ENCODE measurements around the gene SDHAF3. TPM values are rescaled to one million over a fixed set of nuclear protein-coding genes. Genes with fewer than 3 reads are reported as not detected.
"Not testable (repeated sequence)": the region's sequence is repeated elsewhere in the genome, so short reads cannot be mapped to it uniquely, and the experiment has no call there.

SDHAF3 gene
- total RNA-seq, 4 donors from 2014 or later = 9.6 to 16.7 (median 14.4) TPM

DNA sequence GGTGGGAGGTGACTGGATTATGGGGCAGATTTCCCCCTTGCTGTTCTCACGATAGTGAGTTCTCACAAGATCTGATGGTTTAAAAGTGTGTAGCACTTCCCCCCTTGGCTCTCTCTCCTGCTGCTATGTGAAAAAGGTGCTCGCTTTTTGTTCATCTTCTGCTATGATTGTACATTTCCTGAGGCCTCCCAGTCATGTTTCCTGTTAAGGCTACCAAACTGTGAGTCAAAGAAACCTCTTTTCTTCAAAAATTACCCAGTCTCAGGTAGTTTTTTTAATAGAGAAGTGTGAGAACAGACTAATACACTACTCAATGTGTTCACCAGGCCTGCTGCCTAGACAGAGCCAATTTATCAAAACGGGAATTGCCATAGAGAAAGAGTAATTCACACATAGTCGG lies 49.7 kb downstream of the SDHAF3 start:
- no peak overlapping the region for H3K27ac ChIP-seq
- no peak overlapping the region for H3K4me3 ChIP-seq
- DNase-seq (ENCODE audit: low spot score in 2 of 2) = no peak
- 88 to 95% methylated on average over 4 of the region's 4 CpGs for WGBS, 2 donors
- H3K36me3 ChIP-seq = no peaks in the 10 kb centered on the region
- H3K27me3 ChIP-seq = no peaks in the 10 kb centered on the region
- H3K9me3 ChIP-seq = no peaks in the 10 kb centered on the region
- TF ChIP-seq, protein P1, sequence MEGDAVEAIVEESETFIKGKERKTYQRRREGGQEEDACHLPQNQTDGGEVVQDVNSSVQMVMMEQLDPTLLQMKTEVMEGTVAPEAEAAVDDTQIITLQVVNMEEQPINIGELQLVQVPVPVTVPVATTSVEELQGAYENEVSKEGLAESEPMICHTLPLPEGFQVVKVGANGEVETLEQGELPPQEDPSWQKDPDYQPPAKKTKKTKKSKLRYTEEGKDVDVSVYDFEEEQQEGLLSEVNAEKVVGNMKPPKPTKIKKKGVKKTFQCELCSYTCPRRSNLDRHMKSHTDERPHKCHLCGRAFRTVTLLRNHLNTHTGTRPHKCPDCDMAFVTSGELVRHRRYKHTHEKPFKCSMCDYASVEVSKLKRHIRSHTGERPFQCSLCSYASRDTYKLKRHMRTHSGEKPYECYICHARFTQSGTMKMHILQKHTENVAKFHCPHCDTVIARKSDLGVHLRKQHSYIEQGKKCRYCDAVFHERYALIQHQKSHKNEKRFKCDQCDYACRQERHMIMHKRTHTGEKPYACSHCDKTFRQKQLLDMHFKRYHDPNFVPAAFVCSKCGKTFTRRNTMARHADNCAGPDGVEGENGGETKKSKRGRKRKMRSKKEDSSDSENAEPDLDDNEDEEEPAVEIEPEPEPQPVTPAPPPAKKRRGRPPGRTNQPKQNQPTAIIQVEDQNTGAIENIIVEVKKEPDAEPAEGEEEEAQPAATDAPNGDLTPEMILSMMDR (IDR thresholded peaks at IDR 0.05) = no peak
- TF ChIP-seq POLR2A (IDR thresholded peaks at IDR 0.05) (no peak), EP300 (IDR thresholded peaks at IDR 0.05) (no peak)
- no peaks in the 10 kb centered on the region for H3K4me1 ChIP-seq

DNA sequence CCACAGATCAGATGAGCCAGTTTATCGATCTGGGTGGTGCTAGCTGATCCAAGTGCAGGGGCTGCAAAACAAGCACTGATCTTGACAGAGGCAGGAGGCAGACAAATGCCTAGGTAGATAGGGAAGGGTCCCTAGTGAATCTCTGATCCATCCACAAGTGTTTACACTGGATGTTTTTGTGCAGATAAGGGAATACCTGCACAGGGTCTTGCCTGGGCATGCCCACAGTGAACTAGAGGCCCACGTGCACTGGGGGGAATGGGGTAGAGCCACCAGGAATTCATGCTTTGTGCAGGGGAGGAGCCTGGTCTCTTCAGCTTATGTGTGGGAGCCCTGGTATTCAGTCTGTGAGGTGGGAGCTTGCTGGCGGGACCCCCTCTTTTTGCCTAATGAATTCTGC lies 50.3 kb downstream of the SDHAF3 start:
- Histone ChIP-seq H3K4me1 (no peaks in the 10 kb centered on the region), H3K9me3 (no peaks in the 10 kb centered on the region), H3K27ac (no peak overlapping the region), H3K4me3 (no peak overlapping the region), H3K36me3 (no peaks in the 10 kb centered on the region), H3K27me3 (no peaks in the 10 kb centered on the region)
- WGBS, 2 donors = 62 to 65% methylated on average over 3 of the region's 3 CpGs
- no peak for TF ChIP-seq EP300 (IDR thresholded peaks at IDR 0.05)
- TF ChIP-seq, protein P1 (IDR thresholded peaks at IDR 0.05) = no peak
- TF ChIP-seq POLR2A (IDR thresholded peaks at IDR 0.05) = no peak
- no peak for DNase-seq (ENCODE audit: low spot score in 2 of 2)

DNA sequence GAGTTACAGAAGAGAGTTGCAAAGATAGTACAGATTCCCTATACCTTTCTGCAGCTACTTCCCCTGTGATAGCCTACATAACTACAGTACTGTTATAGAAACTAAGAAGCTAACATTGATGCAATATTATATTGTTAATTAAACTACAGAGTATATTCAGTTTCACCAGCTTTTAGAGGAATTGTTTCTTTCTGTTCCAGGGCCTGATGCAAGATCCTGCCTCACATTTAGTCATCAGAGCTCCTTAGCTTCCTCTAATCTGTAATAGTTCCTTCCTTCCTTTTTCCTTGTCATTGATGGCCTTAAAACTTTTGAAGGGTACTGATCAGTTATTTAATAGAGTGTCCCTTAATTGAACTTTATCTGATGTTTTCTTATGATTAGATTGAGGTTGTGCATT lies 56.8 kb downstream of the SDHAF3 start:
- no peak overlapping the region for H3K4me3 ChIP-seq
- TF ChIP-seq, protein P1 (IDR thresholded peaks at IDR 0.05) = no peak
- no peak for TF ChIP-seq POLR2A (IDR thresholded peaks at IDR 0.05)
- no peak for TF ChIP-seq EP300 (IDR thresholded peaks at IDR 0.05)
- peaks cover 0 to 2% (median 0%) of the 10 kb centered on the region in 4 donors for H3K4me1 ChIP-seq
- H3K36me3 ChIP-seq = no peaks in the 10 kb centered on the region
- H3K27me3 ChIP-seq = no peaks in the 10 kb centered on the region
- DNase-seq (ENCODE audit: low spot score in 2 of 2) = no peak
- H3K27ac ChIP-seq = no peak overlapping the region
- no peaks in the 10 kb centered on the region for H3K9me3 ChIP-seq

DNA sequence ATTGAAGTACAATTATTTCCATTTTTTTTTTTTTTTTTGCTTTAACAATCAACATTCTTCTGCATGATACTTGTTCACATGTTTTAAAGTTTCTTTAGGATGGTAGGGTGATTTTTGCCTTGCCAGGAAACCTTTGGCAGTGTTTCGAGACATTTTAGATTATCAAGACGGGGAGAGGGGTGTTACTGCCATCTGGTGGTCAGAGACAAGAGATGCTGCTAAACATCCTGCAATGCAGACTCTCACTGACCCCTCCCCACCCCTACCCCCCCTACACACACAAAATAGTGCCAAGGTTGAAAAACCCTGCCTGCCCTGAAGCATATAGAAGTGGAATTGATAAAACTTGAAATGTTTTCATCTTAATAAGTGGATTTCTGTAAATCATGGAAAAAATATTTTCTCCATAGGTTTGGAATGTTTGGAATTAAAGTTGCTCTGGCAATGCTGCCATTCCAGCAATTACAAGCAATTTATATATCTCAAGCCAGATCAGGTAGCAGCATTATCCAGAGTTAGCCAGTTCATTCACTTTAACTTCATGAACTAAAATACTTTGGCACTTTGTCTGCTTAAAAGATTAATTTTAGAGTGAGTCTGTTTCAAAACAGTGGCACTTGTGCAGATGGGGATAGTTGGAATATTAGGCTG lies 62.1 kb downstream of the SDHAF3 start:
- TF ChIP-seq, protein P1 (IDR thresholded peaks at IDR 0.05) = peak; percentile 46 to 82 (median 72)
- TF ChIP-seq POLR2A (IDR thresholded peaks at IDR 0.05) (no peak), EP300 (IDR thresholded peaks at IDR 0.05) (no peak)
- no peaks in the 10 kb centered on the region for H3K27me3 ChIP-seq
- no peaks in the 10 kb centered on the region for H3K9me3 ChIP-seq
- 0 to 2% methylated on average over 2 of the region's 2 CpGs for WGBS, 2 donors
- peak in 1 of 2 donors; percentile 22 for DNase-seq (ENCODE audit: low spot score in 2 of 2)
- no peak overlapping the region for H3K4me3 ChIP-seq
- peaks cover 0 to 15% (median 0%) of the 10 kb centered on the region in 3 donors for H3K36me3 ChIP-seq
- peaks cover 0 to 7% (median 0%) of the 10 kb centered on the region in 4 donors for H3K4me1 ChIP-seq
- H3K27ac ChIP-seq = no peak overlapping the region

DNA sequence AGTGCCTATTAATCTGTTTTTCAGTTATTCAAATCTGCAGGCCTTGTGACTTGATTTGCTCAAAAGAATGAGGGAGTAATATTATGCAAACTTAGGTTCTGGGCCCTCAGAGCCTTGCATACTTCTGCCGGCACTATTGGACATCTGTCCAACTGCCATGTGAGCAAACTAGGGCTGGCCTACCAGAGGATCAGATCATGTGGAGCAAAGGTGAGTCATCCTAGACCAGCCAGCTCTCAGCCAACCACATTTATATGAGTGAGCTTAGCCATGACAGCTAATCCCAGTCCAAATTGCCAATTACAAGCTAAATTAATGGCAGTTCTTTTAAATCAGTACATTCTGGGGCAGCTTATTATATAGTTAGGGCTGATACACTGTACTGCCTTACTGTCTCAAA lies 69.6 kb downstream of the SDHAF3 start:
- WGBS, 2 donors = 89 to 95% methylated on average over 1 of the region's 1 CpG
- Histone ChIP-seq H3K27me3 (no peaks in the 10 kb centered on the region), H3K36me3 (peaks cover 0 to 16% (median 0%) of the 10 kb centered on the region in 3 donors), H3K4me3 (no peak overlapping the region), H3K27ac (no peak overlapping the region), H3K4me1 (no peaks in the 10 kb centered on the region), H3K9me3 (no peaks in the 10 kb centered on the region)
- DNase-seq (ENCODE audit: low spot score in 2 of 2) = no peak
- TF ChIP-seq, protein P1 (IDR thresholded peaks at IDR 0.05) = no peak

DNA sequence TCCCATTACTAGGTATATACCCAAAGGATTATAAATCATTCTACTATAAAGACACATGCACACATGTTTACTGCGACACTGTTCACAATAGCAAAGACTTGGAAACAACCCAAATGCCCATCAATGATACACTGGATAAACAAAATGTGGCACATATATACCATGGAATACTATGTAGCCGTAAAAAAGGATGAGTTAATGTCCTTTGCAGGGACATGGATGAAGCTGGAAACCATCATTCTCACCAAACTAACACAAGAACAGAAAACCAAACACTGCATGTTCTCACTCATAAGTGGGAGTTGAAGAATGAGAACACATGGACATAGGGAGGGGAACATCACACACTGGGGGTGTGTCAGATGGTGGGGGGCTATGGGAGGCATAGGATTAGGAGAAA lies 78.7 kb downstream of the SDHAF3 start:
- not testable (repeated sequence) for H3K36me3 ChIP-seq; H3K27ac ChIP-seq; DNase-seq (ENCODE audit: low spot score in 2 of 2); H3K4me3 ChIP-seq; H3K4me1 ChIP-seq; H3K27me3 ChIP-seq
- peaks cover 0 to 16% (median 0%) of the 10 kb centered on the region in 4 donors for H3K9me3 ChIP-seq
- WGBS, 2 donors = 44 to 46% methylated on average over 2 of the region's 2 CpGs

All from tibial nerve (tissue), 4 donors.